Astrocyte (in vitro differentiated cells and primary cell): ENCODE data around the gene DDX31.

Source experiments
- CTCF ChIP-seq: IDR thresholded peaks from 2 replicates; pipeline ENCODE4 v1.5.1; 2011; ENCODE audit warnings: low read depth, mild to moderate bottlenecking, inconsistent platforms, low read length, moderate library complexity; ENCODE audit not compliant: insufficient read depth
- EZH2 ChIP-seq: IDR thresholded peaks from 2 replicates; pipeline ENCODE4 v1.6.1; 2012; ENCODE audit warnings: mild to moderate bottlenecking, low read length, inconsistent platforms; ENCODE audit not compliant: insufficient read depth

GRCh38 chr9:132646726-132647125, 23.1 kb downstream of the DDX31 start:
- TF ChIP-seq CTCF (no peak), EZH2 (no peak)
